Measurements from ENCODE around the gene KLLN.
"Not testable (repeated sequence)": the region's sequence is repeated elsewhere in the genome, so short reads cannot be mapped to it uniquely, and the experiment has no call there.

KLLN gene

GRCh38 chr10:87866412-87866974, 3.2 kb upstream of the KLLN start:
- no peak for DNase-seq (ENCODE audit: low read depth, low spot score)

- no peak for DNase-seq (ENCODE audit: low read depth, low spot score)
Measured at GRCh38 chr10:87865241-87865881, 2.0 kb upstream of the KLLN start.

- no peak for DNase-seq (ENCODE audit: low read depth, low spot score)
Measured at GRCh38 chr10:87864496-87865059, 1.2 kb upstream of the KLLN start.

GRCh38 chr10:87863951-87864495, 690 bp upstream of the KLLN start:
- not testable (repeated sequence) for DNase-seq (ENCODE audit: low read depth, low spot score)

- DNase-seq (ENCODE audit: low read depth, low spot score) = no peak
Measured at GRCh38 chr10:87862679-87863052, 667 bp downstream of the KLLN start.

GRCh38 chr10:87861953-87862678, 1.2 kb downstream of the KLLN start:
- peak; percentile 89 for DNase-seq (ENCODE audit: low read depth, low spot score)

- DNase-seq (ENCODE audit: low read depth, low spot score) = no peak
Measured at GRCh38 chr10:87861566-87861952, 1.8 kb downstream of the KLLN start.

- DNase-seq (ENCODE audit: low read depth, low spot score) = no peak
Measured at GRCh38 chr10:87860816-87861403, 2.4 kb downstream of the KLLN start.

GRCh38 chr10:87860156-87860795, 3.1 kb downstream of the KLLN start:
- DNase-seq (ENCODE audit: low read depth, low spot score) = no peak

- DNase-seq (ENCODE audit: low read depth, low spot score) = not testable (repeated sequence)
Measured at GRCh38 chr10:87855665-87856064, 7.7 kb downstream of the KLLN start.

GRCh38 chr10:87855247-87855646, 8.1 kb downstream of the KLLN start:
- not testable (repeated sequence) for DNase-seq (ENCODE audit: low read depth, low spot score)

GRCh38 chr10:87852089-87852488, 11.2 kb downstream of the KLLN start:
- DNase-seq (ENCODE audit: low read depth, low spot score) = no peak

- DNase-seq (ENCODE audit: low read depth, low spot score) = no peak
Measured at GRCh38 chr10:87850742-87851205, 12.6 kb downstream of the KLLN start.

GRCh38 chr10:87849001-87849400, 14.3 kb downstream of the KLLN start:
- no peak for DNase-seq (ENCODE audit: low read depth, low spot score)

- no peak for DNase-seq (ENCODE audit: low read depth, low spot score)
Measured at GRCh38 chr10:87847550-87847949, 15.8 kb downstream of the KLLN start.

- DNase-seq (ENCODE audit: low read depth, low spot score) = not testable (repeated sequence)
Measured at GRCh38 chr10:87846711-87847110, 16.6 kb downstream of the KLLN start.

- no peak for DNase-seq (ENCODE audit: low read depth, low spot score)
Measured at GRCh38 chr10:87846023-87846422, 17.3 kb downstream of the KLLN start.

GRCh38 chr10:87845624-87845998, 17.7 kb downstream of the KLLN start:
- DNase-seq (ENCODE audit: low read depth, low spot score) = no peak

GRCh38 chr10:87844837-87845623, 18.3 kb downstream of the KLLN start:
- DNase-seq (ENCODE audit: low read depth, low spot score) = no peak

GRCh38 chr10:87843714-87844113, 19.6 kb downstream of the KLLN start:
- no peak for DNase-seq (ENCODE audit: low read depth, low spot score)
